GM21390 (cell line): ENCODE data around the gene RAB6A.
"Not testable (repeated sequence)": the region's sequence is repeated elsewhere in the genome, so short reads cannot be mapped to it uniquely, and the experiment has no call there.

Source experiments
- ATAC-seq: cut with Tn5 transposase; IDR thresholded peaks from one replicate; pipeline ENCODE4 v1.9.1; 2021; ENCODE audit not compliant: unreplicated experiment

Gene RAB6A

DNA sequence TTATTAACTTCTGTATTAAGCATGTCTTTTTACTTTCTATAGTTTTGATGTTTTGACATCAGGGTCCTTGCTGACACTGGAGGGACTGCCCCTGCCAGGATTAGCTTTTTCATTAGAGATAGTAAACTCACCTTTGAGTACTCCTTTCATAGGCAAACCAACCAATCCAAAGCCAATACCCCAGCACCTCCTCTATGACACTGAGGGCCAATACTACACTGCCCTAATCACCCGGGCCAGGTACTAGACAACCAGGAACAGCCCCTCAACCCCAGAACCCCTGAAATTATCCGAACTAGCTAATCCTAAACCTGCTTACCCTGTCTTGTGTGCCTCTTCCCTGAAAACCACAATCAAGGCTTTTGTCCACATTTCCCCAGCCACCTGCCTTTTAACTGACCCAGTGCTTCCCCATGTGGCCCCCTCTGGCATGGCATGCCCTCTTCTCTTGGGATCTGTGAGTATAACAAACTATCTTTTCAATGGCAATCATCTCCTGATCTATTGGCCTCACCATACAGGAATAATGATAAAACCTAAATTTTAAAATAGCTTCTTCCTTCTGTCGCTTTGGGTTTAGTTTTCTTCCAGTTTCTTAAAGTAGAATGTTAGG is 31.2 kb downstream of the RAB6A start:
- no peak for ATAC-seq

DNA sequence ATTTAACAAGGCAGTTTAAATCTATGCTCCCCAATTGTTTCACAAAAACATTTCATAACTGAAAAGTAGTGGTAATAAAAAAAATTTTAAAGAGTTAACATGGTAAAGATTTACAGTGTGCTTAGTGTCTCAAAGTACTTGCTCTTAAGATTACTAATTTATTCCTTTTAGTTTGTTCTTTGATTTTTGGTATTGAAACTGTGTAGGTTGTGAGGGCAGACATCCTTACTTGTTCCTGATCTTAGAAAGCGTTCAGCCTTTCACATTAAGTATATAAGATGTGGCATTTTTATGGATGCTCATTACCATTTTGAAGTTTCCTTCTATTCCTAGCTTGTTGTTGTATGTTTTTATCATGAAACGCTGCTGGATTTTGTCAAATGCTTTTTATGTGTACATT is 32.9 kb downstream of the RAB6A start:
- ATAC-seq = no peak

DNA sequence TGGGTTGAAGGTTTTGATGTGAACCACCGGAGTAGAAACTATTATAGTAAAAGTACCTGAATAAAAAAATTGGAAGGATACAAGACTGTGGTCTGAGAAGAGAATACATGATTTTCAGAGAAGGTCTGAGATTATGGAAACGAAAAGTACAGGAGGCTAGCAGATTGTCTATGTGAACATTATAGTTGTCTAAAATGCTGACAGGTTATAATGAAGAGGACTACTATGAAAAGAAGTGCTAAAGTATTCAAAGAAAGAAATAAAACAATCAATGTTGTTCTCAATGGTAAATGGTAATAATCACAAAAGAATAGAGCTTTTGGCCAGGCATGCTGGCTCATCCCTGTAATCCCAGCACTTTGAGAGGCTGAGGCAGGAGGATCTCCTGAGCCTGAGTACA is 34.0 kb downstream of the RAB6A start:
- ATAC-seq = no peak

DNA sequence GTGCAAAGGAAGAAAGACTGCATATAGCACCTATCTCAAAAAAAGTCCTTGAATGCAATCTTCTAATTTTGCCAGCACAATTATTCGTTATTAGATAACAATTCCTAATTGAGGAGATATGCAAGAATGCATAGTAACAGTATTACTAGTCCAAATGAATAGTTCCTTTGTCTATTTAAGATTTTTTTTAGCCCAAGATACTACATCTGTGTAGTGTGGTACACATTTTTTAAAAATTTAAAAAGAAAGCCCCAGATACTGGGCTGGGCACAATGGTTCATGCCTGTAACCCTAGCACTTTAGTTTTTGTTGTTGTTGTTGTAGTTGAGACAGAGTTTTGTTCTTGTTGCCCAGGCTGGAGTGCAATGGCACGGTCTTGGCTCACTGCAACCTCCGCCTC is 43.7 kb downstream of the RAB6A start:
- ATAC-seq = no peak

DNA sequence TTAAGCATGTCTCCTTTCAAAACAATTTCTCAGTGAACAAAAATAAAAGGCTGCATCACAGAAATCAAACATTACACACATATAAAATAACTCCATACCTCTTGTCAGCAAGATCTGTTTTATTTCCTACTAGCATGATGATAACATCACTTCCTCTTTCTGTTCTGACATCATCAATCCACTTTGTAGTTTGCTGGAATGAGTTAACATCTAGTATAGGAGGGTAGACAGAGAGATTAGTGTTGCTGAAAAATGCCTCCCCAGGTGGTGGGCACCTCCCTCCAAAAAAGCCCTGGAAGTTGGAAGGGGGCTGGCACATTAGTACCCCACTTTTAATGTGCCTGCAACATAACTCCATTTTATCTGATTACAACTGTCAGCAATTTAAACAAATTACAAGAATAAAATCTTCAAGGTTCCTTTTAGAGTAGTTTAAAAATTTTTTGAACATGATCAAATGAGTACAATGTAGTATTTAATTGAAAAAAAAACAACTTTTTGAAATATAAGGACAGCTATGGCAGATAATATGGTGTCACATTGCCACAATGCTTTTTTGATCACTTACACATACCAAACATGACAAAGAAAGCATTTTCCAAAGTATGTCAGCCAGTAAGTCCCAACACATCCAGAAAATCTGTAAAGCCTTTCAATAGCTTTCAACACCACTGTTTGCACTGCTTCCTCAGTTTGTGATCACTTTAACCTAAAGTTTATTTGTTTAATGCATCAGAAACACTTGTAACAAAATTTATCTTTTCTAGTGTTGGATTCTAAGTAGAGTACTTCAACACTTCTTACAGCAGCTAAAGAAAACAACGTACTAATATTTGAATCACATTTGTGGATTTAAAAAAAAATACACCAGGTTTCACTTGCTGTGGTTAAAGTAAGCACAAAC is 44.5 kb downstream of the RAB6A start:
- ATAC-seq = no peak

DNA sequence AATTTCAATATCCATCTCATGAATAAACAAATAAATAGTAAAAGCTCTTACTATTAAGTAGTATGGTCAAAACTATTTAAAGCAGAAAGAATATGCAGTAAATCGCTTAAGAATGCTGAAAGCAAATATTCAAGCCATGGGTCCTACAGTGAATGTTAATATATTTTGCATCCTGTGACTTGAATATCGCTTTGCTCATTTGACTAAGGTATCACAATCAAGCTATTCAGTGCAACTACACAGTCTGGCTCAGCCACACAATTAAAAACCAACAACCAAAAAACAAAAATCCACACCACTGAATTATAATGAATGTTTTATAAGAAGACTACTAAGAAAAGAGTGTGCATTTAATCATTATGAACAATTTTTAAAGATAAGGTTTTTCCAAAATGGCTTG is 45.3 kb downstream of the RAB6A start:
- no peak for ATAC-seq

DNA sequence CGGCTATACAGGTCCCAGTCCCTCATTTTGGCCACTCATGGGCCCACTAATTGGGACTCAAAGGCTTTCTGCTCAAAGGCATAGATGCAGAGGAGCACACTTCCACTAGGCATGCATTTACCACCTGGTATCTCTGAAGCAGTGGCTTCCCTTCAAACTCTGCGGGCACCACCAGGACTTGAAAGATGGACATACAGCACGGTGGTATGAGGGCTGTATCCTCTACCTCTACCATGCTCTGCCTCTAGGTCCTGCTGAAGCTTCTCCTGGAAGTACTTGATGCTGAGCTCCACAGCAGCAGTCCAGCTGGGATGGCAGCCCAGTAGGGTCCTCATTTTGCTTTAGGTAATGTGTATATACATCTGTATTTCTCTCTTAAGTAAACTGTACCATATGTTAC is 49.9 kb downstream of the RAB6A start:
- ATAC-seq = no peak

DNA sequence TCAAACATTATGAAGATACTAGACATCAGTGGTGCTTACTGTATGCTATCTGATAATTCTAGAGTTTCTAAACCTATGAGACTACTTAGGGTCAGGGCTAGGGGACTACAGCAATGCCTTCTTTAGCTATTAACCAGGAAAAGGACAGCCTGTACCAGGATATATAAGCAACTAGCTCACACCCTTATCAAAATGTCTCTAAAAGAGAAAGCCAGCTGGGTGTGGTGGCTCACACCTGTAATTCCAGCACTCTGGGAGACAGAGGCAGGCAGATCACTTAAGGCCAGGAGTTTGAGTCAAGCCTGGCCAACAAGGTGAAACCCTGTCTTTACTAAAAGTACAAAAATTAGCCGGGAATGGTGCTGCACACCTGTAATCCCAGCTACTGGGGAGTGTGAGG is 55.8 kb downstream of the RAB6A start:
- ATAC-seq = no peak

DNA sequence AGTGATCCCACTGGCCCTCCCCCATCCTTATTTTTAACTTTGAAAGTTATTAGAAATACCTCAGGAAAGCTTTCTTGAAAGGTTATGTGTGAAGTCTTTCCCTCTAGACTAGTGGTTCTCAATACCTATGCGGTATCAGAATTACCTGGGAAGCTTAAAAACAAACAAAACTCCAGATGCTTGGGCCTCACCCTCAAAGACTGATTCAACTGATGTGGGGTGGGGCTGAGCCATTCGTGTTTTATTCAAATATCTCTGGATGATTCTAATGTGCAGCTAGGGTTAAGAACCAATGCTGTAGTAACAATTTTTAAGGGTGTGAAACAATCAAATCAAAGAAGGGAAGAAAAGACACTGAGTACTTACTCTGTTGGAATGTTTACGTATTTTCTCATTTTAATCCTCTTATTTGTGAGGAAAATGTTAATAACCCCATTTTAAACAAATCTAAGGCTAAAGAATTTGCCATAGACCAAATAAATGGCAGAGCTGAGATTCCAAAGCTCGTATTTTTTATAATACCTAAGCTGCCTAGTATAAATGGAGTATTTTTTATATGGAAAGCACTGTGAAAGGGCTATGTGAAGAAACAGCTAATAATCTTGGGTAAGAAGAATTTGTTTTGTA is 66.9 kb downstream of the RAB6A start:
- no peak for ATAC-seq

DNA sequence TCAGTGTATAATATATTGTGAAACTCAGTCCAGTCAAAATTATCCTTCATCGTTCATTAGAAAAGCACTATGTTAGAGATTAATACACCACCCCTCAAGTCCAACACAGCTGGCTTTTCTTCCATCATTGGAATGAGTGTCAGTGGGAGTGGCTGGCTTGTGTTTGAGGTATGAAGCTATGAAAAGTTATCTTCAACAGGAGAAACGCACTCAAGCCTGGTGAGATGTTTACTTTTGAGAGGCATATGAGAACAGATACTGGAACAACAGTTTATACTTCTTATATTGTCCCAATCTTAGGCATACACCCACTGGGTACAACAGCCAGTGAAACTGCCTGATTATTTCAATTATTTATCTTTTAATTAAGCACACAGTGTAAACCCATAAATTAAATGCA is 80.2 kb downstream of the RAB6A start:
- no peak for ATAC-seq

DNA sequence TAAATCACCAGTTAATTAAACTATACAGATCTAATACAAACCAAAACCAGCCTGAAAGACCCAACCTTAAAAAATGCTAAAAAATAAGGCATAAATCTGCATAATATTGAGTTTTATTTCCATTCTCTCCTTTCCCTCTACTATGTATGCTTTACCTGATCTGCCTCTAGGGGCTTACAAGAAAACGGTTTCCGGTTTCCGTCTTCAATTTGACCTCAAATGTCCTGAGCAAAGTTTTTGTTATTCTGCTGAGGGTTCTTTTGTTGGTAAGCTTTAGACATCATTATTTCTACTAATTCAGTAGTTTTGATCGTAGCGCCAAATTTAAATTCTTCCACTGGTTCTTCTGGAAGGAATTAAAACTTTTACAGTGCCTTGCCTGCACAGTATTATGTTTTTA is 84.3 kb downstream of the RAB6A start:
- not testable (repeated sequence) for ATAC-seq

DNA sequence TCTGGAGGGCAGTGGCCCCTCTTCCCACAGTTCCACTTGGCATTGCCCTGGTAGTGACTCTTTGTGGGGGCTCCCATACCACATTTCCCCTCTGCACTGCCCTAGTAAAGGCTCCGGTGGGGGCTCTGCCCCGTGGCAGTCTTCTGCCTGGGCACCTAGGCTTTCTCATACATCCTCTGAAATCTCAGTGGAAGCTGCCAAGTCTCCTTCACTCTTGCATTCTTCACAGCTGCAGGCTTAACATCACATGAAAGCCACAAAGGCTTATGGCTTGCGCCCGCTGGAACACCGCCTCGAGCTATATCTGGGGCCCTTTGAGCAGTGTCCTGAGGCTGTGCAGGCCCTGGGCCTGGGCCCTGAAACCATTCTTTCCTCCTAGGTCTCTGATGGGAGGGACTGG is 89.2 kb downstream of the RAB6A start:
- ATAC-seq = no peak

DNA sequence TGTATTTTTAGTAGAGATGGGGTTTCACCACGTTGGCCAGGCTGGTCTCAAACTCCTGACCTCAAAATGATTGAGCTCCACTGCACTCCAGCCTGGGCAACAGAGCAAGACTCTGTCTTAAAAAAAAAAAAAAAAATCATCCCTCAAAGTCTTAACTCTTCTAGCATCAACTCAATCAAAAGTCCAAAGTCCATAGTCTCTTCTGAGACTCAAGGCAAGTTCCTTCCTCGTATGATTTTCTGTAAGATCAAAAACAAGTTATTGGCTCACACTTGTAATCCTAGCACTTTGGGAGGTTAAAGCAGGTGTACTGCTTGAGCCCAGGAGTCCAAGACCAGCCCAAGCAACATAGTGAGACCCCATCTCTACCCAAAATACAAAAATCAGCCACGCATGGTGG is 90.1 kb downstream of the RAB6A start:
- ATAC-seq = no peak

DNA sequence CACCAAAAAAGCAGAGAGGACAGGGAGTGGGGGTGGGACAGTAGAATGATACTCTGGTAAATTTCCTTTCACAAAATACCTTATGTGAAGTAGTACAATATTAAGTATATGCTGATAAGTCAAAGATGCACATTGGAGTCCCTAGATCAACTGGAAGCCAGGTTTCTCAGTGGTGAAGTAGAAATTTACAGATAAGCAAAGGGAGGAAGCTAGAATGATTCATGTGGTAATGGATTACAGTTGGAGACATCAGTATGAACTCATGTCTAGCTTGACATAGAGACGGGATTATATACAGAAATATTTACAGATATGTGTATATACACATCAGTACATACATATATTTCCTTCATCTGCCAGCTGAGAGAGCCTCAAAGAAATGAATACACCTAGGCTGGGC is 93.0 kb downstream of the RAB6A start:
- no peak for ATAC-seq

DNA sequence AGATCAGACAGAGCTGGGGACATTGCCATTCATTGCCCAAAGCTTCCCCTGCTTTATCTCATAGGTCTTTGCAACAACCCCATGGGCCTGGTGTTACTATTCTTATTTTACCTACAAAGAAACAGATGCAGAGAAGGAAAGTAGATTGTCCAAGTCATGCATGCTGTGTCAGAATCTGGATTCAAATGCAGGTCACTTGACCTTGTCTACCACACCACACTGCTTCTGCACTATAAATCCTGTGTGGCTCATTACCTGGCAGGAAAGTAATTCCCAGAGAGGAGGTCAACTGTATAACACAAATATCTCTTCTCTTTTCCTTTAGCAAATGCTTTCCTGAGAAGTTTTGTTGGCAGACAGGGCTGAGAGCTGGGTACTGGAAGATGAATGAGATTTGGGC is 96.0 kb downstream of the RAB6A start:
- no peak for ATAC-seq

DNA sequence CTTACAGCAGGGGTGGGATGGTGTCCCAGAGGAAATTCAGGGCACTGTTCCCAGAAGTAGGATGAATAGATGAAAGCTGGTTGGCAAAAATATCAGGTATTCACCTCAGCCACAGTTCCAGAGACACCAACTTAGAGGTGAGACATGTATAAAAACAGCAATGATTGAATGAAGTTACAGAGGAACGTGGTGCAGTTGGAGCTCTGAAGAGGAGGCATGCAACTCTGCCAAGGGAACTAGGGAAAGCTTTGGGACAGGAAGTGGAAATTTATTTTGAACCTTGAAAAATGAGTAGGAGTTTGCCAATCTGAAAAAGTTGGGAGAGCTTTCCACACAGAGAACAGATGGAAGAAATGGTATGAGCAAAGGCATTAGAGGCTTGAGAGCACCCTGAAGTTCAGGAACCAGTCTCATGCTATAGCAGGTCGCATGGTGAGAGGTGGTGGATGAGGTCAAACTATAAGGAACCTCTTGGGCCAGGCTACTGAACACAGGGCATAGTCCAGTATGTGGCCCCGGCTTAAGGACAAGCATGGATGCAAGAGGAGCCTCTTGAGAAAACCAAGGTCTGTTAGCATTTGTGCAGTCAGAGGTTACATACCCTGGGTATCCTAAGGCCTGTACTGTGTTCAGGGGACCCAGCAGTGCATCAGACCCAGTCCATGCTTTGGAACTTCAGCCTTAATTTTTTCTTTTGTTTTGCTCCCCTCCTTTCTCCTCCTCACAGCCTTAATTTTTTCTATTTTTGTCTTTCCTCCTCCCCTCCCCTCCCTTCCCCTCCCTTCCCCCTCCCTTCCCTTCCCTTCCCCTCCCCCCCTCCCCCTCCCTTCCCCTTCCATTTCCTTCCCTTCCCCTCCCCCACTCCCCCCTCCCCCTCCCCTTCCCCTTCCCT is 97.0 kb downstream of the RAB6A start:
- no peak for ATAC-seq

DNA sequence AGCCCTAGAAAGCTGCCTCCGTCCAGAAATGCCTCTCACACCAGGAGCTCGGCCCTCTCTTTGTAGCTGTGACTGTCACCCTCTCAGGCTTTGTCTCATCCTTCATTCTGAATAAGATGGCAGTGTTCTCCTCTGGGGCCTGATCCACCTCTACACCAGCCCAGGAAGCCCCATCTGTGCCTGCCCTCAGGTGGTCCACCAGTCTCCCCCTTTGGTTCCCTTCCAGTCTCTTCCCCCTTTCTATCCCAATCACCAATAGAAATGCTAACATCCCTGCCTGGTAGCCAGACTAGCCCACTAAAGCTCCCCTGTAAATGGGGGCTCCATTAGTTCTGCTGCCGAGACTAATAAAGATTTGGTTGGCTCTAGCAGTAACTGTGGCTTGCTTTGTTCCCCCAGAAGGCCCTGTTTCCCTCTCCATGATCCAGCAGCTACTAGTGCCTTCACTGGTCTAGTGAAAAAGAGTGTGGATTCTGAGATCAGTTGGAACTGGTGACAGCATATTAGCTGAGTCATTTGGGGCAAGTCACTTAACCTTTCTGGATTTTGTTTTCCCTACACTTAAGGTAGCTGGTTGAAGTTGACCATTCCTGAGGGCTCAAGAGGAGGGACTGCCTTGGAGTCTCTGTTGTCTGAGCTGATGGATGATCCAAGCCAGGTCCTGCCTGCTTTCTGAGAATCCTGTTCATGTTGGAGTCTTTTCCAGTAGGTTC is 98.3 kb downstream of the RAB6A start:
- no peak for ATAC-seq

DNA sequence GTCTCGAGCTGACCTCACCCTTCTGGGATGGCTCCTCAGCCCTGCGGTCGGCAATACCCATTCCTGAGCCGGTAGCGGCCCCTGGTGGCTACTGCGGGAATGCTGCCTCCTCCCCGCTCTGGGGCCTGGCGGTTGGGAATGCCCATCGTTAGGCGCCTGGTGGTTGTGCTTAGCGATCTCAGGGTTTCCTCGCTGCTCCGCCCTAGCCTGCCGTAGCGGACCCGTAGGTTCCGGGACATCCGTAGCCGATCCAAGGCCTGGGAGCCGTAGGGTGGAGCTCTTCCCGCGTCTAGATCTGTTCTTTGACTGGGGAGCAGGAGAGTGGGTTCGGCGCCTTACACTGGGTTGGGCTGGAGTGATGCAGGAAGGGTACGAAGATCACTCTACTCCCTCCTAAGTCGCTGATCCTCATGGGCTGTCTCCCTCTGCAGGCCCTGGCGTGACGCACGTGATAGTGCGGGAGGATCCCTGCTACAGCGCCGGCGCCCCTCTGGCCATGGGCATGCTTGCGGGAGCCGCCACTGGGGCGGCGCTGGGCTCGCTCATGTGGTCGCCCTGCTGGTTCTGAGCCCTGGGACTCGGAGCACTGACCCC is 99.7 kb downstream of the RAB6A start:
- ATAC-seq = peak; percentile 75

DNA sequence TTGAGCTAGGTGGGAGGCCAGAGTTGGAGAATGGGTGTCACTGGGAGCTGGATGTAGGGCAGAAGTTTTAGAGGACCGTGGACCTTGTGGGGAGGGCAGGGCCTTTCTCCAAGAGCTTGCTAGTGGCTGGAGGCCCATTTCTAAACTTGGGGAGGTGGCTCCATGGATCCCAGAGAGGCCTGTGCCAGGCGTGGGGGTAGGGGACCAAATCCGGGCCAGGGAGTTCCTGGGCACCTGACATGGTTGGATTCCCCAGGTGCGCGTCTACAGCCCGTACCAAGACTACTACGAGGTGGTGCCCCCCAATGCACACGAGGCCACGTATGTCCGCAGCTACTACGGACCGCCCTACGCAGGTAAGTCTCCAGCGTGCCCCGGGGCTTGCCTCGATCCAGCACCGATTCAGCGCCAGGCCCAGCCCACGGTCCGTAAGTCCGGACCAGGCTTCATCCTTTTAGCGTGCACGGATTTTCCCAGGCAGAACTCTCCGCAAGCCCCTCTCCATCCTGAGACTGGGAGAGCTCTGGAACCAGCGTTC is 100.3 kb downstream of the RAB6A start:
- no peak for ATAC-seq

DNA sequence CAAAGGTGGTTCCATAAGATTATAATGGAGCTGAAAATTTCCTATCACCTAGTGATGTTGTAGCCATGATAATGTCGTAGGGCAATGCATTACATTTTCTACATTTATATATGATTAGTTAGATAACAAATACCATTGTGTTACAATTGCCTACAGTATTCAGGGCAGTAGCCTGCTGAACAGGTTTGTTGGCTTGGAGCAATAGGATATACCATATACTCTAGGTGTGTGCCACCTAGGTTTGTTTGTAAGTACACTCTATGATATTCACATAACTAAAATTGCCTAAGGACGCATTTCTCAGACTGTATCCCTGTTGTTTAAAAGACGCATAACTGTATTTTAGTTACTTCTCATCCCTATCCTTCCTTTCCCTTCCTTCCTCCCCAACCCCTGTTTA is 100.9 kb downstream of the RAB6A start:
- no peak for ATAC-seq
